Skeletal muscle cell (primary cell): ENCODE measurements around the gene MUSTN1.

Experiments used
- DNase-seq: peaks from one replicate; pipeline ENCODE4 v3.0.0-alpha.2; 2010; ENCODE audit warnings: low read depth
- H3K4me3 ChIP-seq: 2 replicates; pipeline ENCODE4 v1.5.1; 2011; ENCODE audit warnings: low read depth, mild to moderate bottlenecking, control low read depth, low read length, moderate library complexity

Gene MUSTN1

DNA sequence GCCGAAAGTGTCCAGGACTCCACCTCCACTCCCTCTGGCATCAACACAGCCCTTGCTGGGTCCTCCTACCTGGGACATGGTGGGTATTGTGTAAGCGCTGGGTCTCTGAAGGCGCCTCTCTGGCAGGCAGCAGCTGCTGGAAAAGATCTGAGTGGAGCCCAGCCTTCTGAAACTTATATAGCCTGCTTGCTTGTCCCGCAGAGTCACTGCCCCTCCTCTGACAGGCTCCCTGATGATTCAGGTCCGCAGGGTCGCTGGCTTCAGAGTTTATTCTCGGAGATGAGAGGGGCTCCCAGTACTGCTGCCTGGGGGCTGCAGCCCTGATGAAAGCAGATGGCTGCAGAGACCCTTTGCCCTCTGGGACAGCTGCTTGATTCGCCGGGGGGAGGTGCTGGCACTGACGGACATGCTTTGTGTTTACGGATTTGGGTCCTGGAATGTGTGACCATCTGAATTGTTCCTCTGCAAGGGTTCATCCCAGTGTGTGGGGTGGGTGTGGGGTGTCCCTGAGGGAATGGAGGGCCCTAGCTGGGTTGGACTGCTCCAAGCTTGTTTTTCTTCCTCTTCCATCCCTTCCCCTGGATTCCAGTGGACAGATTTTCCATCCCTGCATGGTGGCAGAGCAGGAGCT lies at the start of gene MUSTN1:
TSS of gene MUSTN1 (minus strand) at position 149 of the 631 bp plus-strand sequence. CDS start at position 78, 71 bp downstream.
- peak; percentile 19 for DNase-seq
- no peak within 1 kb of the TSS for H3K4me3 ChIP-seq

GRCh38 chr3:52882377-52882776 lies 47.6 kb upstream of the MUSTN1 start:
- no peak overlapping the region for H3K4me3 ChIP-seq
- DNase-seq, result no peak

GRCh38 chr3:52881871-52882270 lies 47.1 kb upstream of the MUSTN1 start:
- no peak for DNase-seq
- H3K4me3 ChIP-seq, result no peak overlapping the region

DNA sequence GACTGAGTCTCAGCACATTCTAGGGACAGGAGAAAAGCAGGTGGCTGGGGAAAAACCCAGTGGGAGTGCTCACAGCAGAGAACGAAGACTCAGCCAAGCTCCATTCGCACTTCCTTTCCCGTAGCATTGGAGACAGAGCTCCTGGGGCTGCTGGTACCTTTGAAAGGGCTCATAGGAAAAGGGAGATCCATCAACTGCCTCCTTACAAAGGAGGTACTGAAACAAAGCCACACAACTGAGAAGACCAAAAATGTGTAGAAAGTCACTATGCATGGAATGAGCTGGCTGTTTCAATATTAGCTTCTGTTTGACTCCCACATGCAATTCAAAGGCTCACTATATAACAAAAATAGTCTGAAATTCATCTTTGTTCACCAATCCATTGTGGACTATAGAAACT lies 45.7 kb upstream of the MUSTN1 start:
- DNase-seq, result no peak
- H3K4me3 ChIP-seq, result no peak overlapping the region

GRCh38 chr3:52880047-52880446 lies 45.2 kb upstream of the MUSTN1 start:
- no peak overlapping the region for H3K4me3 ChIP-seq
- no peak for DNase-seq

DNA sequence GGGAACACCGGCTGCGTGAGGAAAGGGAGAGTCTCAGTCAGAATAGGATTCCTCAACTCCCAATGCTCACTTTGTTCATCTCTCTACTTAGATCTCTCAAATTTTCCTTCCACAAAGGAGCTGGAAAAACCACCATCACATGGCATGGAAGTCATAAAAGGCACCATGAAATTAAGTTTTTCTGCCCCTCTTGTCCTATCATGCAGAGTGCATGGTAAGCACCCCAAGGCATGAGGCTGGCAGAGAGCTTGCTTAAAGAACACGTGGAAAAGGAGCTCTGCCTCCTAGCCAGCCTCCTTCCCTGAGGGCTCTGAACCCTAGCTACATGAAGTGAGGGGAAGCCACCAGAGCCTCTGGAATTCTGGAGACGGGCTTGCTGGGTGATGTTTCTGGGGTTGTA lies 44.8 kb upstream of the MUSTN1 start:
- no peak for DNase-seq

DNA sequence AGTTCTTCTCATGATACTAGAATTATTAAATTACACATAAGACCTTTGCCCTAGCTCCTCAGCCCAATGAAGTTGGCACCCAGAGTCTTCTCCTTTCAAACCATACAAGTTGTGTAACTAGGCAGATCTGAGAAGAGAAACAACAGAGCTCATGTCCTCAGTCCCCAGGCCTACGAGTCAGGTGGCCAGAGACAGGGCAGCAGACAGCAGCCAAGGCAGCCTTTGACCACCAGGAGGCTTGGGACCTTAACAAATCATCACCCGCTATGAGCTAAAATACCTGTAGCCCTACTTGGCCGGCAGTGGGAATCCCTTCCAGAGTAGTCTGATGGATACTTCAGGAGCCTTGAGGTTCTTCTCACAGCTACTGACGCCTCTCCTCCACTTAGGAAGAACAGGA lies 44.3 kb upstream of the MUSTN1 start:
- no peak overlapping the region for H3K4me3 ChIP-seq
- no peak for DNase-seq

More for the DNA sequence above, 44.8 kb upstream of the MUSTN1 start:
- no peak overlapping the region for H3K4me3 ChIP-seq

- DNase-seq, result no peak
- H3K4me3 ChIP-seq, result no peak overlapping the region
These were observed 42.3 kb upstream of the MUSTN1 start for GRCh38 chr3:52877085-52877484.

DNA sequence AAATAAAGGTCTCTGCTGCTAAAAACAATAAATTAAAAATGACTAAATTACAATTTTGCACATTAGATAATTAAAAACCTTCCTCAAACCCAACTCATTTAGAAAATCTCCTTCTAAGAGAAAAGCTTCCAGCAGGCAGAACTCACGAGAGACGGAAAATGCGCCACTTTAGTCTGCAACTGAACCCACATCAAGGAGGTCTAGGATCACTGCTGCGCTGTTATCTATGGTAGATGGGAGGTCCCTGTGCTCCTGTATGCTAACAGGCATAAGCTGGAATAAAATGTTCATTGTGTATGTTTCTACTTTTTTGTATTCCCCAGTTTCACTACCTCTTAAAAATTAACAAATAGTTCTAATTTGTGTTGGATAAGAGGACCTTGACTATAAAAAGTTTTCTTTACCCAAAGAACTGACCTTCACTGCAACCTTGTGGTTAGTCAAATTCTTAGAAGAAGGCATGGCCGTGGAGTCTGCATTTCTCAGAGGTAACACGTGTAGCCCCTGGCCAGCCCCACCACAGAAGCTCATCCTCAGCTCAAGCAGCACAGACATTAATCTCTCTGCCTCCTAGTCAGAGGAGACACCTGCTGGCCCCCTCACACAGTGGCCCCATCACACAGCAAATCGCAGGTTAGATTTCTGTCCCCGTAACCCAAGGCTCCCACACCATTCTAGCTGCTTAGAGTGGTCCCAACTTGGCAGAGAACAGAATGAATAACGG lies 40.2 kb upstream of the MUSTN1 start:
- H3K4me3 ChIP-seq, result no peak overlapping the region
- DNase-seq, result no peak

GRCh38 chr3:52874160-52874701 lies 39.4 kb upstream of the MUSTN1 start:
- DNase-seq, result no peak

GRCh38 chr3:52873433-52874159 lies 38.8 kb upstream of the MUSTN1 start:
- peak; percentile 36 for DNase-seq
- no peak overlapping the region for H3K4me3 ChIP-seq

More at GRCh38 chr3:52874160-52874701, 39.4 kb upstream of the MUSTN1 start:
- H3K4me3 ChIP-seq, result no peak overlapping the region

- H3K4me3 ChIP-seq, result no peak overlapping the region
- DNase-seq, result no peak
These were observed 37.4 kb upstream of the MUSTN1 start for GRCh38 chr3:52872245-52872644.

DNA sequence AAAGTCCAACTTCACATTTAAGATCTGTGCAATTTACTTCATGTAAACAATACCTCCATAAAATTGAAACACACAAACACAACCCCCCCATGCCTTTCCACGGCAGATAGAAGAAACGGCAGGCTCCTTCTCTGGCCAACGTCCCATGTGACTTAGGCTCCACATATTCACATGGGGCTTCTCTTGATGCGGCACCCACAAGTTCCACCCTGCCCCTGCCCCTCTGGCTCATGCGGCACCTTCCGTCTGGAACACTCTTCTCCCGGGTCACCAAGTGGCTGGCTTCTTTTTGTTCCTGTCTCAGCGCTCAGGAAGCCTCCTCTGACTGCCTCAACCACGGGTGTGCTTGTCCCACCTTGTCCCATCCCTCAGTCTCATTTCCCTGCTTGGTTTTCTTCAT lies 36.9 kb upstream of the MUSTN1 start:
- H3K4me3 ChIP-seq, result no peak overlapping the region
- no peak for DNase-seq

DNA sequence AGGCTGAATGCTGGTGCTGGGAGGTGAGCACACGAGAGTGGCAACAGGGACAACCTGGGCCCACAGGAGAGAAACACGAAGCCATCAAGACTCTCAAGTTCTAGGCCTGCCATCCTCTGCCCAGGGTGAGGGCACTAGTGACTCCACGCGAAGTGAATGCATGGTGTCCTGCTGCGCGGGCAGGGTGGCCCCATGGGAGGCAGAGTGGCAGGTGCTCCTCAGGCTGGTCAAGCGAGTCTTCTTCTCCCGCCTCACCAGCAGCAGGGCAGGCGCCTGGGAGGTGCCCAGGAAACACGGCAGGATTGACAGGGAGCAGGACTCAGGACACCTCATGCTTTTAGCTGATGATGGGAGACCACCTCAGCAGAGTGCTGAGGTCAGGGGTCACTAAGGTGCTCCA lies 35.7 kb upstream of the MUSTN1 start:
- no peak overlapping the region for H3K4me3 ChIP-seq
- no peak for DNase-seq

- DNase-seq, result no peak
- no peak overlapping the region for H3K4me3 ChIP-seq
These were observed 31.6 kb upstream of the MUSTN1 start for GRCh38 chr3:52866427-52866826.

GRCh38 chr3:52865994-52866393 lies 31.2 kb upstream of the MUSTN1 start:
- no peak for DNase-seq
- H3K4me3 ChIP-seq, result no peak overlapping the region

- no peak overlapping the region for H3K4me3 ChIP-seq
These were observed 25.6 kb upstream of the MUSTN1 start for GRCh38 chr3:52860424-52860768.

GRCh38 chr3:52859686-52860423 lies 25.0 kb upstream of the MUSTN1 start:
- H3K4me3 ChIP-seq, result no peak overlapping the region

More at GRCh38 chr3:52860424-52860768, 25.6 kb upstream of the MUSTN1 start:
- no peak for DNase-seq

GRCh38 chr3:52857864-52858263 lies 23.0 kb upstream of the MUSTN1 start:
- DNase-seq, result no peak
- no peak overlapping the region for H3K4me3 ChIP-seq

More at GRCh38 chr3:52859686-52860423, 25.0 kb upstream of the MUSTN1 start:
- no peak for DNase-seq

GRCh38 chr3:52857133-52857532 lies 22.3 kb upstream of the MUSTN1 start:
- DNase-seq, result no peak
- H3K4me3 ChIP-seq, result no peak overlapping the region
